ENCODE results near the gene PTH1R.
"Not testable (repeated sequence)": the region's sequence is repeated elsewhere in the genome, so short reads cannot be mapped to it uniquely, and the experiment has no call there.

Gene PTH1R

DNA sequence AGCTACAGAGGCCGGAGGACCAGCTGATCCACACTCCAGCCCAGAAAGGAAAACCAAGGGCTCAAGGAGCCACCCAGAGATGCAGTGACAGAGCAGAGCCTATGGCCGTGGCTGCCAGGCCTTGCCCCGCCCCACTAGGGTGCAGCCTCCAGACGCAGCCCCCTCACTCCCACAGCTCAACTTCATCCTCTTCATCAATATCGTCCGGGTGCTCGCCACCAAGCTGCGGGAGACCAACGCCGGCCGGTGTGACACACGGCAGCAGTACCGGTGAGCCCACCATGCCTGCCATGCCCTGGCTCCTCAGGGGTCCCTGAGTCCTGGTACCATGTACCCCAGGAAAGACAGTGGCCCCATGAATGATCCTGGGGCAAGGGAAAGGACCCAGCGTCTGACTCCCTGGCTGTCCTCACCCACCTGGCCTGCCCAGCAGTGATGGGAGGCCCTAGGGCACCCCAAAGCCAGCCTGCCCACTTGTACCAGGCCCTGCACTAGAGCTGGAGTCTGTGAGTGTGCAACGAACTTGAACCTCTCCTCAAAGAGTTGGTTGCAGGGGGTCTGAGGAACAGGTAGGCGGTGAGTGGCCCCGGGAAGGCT lies 24.2 kb downstream of the PTH1R start:
- DNase-seq: no peak

DNA sequence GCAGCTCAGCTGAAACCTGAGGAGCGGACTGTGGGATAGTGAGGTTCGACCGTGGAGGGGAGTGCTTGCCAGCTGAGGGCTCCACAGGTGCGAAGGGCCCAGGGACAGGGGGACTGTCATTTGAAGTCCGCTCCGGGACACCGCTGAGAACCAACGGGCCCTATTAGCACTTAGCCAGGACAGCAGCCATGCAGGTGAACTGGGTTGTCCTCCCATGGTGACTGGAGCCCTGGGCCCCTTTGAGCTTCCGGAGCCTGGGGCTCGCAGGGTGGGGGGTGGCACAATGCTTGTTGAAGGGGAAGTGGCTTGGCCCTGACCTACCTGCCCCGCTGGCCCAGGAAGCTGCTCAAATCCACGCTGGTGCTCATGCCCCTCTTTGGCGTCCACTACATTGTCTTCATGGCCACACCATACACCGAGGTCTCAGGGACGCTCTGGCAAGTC lies 24.7 kb downstream of the PTH1R start:
- no peak for DNase-seq

DNA sequence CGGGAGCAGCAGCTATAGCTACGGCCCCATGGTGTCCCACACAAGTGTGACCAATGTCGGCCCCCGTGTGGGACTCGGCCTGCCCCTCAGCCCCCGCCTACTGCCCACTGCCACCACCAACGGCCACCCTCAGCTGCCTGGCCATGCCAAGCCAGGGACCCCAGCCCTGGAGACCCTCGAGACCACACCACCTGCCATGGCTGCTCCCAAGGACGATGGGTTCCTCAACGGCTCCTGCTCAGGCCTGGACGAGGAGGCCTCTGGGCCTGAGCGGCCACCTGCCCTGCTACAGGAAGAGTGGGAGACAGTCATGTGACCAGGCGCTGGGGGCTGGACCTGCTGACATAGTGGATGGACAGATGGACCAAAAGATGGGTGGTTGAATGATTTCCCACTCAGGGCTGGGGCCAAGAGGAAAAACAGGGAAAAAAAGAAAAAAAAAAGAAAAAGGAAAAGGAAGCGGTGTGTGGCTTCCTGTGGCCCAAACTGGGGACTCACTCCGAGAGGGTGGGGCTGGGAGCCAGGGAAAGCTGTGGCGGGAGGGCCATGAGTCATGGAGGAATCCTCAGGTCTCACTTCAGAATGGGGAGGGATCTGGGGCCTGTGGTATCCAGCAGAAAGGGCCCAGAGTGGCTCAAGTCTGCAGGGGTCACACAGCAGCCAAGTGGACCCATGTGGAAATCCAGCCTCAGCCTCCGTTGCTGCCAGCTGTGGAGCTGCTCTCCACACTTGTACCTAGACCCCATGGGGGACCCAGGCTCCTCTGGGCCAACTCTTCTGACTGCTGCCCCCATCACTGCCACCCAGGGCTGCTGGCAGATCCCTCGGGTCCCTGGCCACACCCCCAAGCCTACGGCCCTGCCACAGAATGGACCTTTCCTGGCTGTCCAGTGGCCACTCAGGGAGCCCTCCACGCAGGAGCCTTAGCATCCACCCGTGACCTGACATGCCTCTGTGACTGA lies 26.1 kb downstream of the PTH1R start:
- no peak for DNase-seq

DNA sequence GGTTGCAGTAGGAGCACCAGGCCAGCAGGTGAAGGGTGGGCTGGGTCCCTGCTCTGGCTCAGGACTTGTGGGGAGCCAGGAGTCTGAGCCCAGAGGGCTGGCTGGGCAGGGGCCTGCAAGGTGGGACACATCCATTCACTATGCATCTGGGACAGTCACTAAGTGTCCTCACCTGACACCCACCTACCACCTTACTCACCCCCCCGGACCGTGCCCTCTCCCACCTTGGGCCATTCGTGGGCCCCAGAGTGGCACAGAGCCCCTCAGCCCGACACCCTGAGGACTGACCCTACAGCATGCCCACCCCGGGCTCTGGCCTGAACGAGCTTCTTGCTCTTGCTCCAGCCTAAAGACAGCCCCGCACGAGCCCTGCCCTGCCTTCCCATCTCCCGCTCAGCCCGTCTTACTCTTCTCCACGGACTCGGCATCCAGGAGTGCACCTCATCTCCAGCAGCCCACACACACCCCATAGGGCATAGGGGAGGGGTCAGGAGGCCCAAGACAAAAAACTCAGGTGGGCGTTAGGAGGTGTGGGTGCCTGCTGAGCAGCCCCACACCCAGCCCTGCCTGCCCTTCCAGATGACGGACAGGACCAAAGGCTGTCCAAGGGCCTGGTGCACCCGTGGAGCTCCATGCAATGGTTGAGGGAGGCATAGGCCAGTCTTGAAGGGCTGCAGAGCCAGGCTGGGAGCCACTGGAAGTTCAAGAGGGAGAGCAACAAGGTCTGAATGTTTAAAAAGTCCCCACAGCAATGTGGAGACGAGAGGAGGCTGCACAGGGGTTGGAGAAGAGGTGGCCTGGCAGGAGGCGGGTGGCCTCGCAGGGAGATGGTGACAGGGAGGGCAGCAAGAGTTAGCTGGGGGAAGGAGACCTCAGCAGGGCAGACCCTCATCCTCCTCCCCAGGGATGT lies 27.0 kb downstream of the PTH1R start:
- no peak for DNase-seq

DNA sequence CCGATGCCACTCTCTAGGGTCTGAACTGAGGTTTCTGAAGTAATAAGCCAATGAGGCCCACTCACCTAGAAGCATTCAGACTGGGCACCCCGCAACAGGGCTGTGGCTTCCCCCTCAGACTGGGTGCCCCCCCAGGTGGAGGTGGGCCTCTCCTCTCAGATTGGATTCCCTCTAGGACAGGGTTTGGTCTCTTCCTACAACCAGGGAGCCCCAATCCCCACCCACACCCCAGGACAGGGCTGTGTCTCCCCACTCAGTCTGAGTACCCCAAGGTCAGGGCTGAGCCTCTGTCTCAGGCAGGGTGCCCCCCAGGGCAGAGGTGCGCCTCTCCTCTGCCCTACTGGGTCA lies 27.7 kb downstream of the PTH1R start:
- no peak for DNase-seq

DNA sequence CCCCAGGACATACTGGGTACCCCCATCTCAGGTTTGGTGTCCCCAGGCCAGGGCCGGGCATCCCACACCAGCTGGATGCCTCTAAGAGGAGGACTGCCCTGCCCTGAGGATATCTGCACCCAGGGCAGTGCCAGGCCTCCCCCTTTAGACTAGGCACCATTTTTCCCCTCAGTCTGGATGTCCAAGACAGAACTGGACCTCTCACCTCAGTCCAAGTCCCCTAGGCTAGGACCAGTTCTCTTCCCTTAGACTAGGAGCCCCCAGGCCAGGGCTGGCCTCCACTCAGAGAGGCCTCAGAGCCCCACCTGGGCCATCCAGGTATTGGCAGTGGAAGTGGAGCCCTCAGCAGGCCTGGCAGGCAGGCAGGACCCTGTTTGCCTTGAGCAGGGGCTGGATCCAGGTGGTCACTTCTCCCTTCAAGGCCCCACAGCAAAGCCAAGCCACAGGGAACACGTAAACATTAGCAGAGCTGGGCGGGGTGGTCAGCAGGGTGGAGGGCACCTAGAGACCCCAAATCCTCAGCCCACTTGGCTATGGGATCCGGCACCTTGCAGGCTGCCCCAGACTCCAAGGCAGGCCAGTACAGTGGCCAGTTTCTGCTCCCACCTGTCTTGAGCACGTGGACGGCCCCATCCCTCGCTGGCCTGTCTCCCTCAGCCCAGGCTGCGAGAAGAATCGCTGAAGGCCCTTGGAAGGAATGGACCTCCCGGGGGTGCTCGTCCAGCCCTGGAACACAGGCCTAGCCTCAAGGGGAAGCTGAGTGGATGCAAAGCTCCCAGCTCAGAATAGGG lies 28.3 kb downstream of the PTH1R start:
- no peak for DNase-seq

DNA sequence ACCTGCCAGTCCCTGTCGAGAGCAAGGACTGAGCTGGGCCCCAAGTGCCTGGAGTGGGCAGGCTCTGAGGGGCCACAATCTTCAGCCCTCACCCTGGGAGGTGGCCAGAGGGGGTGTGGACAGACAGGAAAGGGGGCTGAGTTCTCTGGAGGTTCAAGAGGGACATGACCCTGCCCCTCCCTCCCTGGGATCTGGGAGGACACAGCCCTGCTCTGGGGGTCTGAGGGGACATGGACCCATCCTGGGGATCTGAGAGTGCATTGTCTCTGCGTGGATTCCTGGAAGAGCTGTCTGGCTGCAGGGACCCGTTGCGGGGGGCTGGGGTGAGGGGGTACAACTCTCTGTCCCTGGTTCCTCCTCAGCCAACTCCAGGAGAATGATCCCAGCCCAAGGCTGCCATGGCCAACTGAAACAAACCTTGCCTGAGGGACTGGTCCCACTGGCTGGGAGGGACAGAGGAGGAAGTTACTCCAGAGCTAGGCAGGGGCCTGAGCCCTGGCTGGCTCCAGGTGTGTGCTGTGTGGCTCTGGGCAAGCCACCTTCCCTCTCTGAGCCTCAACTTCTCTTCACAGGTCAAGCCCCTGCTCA lies 29.0 kb downstream of the PTH1R start:
- DNase-seq: no peak

DNA sequence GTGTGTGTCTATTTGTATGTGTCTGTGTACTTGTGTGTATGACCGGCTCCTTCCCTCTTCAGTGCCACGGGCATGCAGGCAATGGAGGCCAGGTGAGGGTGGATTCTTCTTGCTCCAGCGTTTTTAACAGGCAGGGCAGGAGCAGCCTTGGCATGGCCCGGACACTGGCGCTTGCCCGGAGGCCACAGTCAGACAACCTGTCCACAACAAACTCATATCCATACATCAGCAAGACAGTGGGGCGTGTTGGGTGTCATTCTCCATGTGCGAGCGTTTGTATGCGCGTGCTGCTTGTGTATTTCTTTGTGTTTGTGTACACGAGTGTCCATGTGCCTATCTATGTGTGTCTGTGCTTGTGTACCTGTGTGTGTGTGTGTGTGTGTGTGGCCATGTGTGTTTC lies 29.8 kb downstream of the PTH1R start:
- no peak for DNase-seq

DNA sequence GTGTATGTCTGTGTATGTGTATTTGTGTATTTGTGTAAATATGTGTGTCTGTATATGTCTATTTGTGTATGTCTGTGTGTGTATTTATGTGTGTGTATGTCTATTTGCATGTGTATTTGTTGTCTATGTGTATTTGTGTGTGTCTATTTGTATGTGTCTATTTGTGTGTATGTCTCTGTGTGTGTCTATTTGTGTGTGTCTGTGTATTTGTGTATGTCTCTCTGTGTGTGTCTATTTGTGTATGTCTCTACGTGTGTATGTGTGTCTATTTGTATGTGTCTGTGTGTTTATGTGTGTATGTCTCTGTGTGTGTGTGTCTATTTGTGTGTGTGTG lies 30.4 kb downstream of the PTH1R start:
- DNase-seq: no peak

DNA sequence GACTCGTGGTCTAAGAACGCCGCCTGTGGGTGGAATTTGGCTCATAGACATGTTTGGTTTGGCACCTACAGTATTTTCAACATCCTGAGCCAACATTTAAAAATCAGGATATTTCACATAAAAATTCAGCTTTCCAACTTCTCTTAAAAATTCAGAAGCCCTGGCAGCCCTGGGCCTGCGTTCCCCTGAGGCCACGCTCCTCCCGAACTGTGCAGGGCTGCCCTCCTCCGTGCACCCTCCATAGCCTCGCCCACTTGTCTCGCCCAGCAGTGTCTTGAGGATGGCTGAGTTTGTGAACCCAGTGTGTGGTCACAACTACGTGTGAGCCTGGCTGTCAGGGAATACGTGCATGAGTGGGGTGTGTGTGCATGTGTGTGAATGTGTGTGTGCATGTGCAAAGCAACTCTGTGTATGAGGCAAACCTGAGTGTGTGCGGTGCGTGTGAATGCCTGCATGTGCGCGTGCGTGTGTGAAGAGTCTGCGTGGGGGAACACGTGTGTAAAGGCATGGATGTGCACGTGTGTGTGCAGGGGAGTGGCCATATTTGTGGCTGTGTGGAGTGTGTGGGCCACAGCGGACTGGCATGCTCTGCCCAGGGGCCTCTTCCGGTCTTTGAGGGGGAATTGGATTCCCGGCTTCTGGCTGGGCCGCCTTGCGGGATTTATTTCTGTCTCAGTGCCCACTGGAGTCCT lies 30.9 kb downstream of the PTH1R start:
- DNase-seq: no peak

DNA sequence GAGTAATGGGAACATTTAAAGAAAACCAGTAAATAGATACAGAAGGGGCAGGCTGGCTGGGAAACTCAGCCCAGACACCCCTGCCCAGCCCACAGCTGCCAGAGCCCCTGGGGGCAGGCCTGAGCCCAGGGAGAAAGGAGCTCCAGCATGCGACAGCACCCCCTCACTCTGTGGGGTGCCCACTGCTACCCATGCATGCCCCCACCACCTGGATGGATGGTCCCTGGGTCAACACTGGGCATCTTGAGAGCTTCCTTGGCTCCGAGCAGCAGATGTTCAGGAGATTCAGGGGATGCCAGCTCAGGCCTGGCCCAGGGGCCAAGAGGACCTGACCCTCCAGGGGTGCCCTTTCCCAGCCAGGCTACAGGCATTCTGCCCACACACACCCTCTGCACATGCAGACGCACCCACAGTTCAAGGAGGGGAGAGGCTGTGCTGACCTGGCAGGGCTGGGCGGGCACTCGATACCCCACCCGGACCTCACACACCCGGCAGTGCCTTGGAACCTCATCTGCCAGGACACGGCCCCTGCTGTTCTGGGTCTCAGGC lies 31.5 kb downstream of the PTH1R start:
- DNase-seq: no peak

DNA sequence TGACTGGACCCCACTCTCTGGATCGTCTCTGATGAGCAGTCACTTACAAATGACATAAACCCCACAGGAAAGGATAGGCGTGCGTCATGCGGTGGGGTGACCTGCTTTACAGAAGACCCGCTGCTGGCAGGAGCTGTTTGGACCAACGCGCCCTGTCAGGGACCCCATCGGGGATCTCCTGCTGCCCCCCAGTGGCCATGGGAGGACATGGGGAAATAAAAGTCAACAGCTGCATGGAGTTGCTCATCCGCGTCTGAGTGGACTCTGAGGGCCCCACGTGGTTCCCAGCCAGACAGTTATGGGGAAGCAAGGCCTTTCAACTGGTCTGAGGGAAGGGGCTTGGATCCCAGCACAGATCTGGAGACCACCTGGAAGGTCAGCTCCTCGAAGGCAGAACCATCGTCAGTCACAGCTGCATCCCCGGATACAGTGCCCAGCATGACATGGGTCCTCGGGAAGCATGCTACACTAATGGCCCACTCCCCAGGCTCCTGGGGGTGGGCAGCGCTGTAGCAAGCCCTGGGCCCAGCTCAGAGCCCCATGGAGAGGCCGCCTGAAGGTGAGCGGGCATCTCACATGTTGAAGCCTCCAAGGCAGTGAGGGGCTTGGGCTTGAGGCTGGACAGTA lies 32.1 kb downstream of the PTH1R start:
- peak; percentile 82 for DNase-seq

DNA sequence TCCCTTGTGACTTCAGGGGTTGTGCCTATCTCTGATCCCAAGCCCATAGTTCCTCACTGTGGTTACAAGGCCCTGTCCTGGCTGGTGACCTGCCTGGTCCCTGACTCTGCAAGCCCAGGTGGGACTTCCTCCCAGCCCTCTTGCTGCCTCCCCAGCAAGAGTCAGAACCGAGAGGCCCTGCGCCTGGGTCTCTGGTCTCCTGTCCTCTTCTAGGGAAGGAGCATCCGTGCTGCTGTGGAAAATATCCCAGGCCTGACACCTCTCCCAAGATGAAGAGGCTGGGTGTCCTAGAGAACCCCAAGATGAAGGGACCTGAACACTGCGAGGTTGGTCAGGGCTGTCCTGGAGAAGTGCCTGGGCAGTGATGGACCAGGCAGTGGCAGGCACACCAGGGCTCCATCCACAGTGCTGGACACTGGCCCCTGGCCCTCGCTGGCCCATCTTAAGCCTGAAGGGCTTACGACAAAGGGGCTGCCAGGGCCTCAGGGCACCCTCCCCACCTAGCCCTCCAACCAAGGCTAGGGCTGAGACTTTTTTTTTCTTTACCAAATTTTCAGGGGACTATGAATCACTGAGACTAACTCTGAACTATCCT lies 32.7 kb downstream of the PTH1R start:
- DNase-seq: no peak

DNA sequence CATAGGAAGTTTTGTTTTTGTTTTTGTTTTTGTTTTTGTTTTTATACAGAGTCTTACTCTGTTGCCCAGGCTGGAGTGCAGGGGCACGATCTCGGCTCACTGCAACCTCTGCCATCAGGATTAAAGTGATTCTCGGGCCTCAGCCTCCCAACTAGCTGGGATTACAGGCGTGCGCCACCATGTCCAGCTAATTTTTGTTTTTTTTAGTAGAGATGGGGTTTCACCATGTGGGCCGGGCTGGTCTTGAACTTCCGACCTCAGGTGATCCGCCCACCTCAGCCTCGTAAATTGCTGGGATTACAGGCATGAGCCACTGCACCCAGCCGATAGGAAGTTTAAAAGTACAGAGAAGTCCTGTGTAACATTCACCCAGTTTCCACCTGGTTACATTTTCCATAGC lies 33.4 kb downstream of the PTH1R start:
- not testable (repeated sequence) for DNase-seq

DNA sequence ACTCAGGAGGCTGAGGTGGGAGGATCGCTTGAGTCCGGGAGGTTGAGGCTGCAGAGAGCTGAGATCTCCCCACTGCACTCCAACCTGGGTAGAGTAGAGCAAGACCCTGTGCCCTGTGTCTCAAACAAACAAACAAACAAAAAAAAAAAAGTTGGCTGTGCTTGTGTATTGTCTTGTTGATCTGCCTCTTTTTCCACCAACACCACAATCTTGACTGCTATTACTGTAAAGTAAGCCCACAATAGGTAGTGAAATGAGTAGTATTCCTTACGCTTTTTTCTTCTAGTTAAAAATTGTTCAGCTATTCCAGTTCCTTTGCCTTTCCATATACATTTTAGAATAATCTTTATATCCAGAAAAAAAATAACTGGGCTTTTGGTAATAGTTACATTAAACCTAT lies 35.5 kb downstream of the PTH1R start:
- DNase-seq: no peak

DNA sequence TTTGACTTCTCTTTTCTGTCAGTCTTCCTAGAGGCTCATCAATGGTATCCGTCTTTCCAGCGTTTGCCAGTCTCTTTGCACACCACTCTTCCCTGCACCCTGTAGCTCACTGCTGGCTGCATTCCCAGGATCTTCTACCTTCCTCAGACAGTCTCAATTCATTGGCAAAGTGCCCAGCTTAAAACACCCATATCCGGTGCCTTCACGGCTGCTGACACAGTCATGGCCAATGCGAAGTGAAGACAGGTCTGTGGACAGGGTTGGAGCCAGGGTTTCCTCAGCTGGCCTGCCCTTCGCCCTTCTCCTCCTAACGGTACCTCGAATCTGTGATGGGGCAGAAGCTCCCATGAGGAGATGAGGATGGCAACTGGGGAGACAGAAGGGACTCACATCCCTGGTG lies 36.1 kb downstream of the PTH1R start:
- DNase-seq: no peak

DNA sequence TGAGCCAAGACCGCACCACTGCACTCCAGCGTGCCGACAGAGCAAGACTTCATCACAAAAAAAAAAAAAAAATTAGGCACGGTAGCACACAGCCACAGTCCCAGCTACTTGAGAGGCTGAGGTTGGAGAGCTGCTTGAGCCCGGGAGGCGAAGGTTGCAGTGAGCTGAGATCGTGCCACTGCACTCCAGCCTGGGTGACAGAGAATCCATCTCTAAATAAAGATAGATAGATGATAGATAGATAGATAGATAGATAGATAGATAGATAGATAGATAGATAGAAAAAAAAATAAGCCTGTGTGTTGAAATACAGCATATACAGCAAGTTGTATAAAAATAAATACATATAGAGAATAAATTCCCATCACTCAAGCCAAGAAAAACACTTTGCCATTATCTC lies 37.3 kb downstream of the PTH1R start:
- no peak for DNase-seq

DNA sequence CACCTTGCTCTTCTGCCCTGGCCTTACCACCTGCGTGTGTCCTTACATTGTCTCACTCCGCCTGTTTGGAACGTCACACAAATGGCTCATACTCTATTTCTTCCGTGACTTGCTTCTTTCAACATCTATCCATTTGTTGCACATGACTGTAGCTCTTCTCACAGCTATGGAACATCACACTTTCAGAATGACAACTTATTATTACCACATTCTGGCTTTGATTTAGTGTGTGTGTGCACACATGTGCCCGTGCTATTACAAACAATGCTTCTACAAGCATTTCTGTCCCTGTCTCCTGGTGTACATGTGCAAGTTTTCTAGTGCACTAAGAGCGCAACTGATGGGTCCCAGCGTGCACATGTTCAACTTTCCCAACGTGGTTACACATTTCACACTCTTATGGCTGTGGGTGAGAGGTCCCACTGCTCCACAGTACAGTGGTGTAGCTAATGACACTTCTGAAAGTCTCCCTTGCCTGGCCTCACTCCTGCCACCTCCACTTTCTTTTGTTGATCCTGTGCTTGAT lies 37.8 kb downstream of the PTH1R start:
- no peak for DNase-seq

DNA sequence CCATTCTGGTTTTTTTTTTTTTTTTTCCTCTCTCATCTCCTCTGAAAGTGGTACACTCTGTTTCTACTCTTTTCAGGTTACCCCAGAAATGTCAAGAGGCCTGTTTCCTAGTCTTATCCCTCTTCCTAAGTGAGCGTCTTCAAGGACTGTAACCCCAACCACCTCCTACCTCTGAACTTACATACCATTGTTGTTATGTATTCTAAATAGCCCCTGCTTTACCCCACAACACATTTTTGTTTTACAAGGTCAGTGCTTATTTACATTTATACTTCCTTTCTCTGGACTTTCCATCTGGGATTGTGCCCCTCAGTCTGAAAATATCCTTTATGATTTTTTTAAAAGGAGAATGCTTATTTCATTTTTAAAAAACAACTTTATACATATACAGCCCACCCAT lies 38.8 kb downstream of the PTH1R start:
- DNase-seq: no peak

DNA sequence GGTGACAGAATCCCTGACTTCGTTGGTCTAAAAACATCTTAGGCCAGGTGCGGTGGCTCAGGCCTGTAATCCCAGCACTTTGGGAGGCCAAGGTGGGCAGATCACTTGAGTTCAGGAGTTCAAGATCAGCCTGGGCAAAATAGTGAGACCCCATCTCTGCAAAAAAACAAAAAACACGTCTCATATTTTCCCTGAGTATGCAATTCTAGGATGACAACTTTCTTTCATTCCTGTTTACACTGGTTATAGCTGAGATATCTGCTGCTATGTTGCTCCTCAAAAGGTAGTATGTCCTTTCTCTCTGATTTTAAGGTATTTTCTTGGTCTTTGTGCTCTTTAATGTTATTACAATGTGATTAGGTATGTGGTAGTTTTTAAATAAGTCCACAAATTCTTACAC lies 39.3 kb downstream of the PTH1R start:
- no peak for DNase-seq
